HG03135 (cell line): Measurements from ENCODE around the gene STARD6.
"Not testable (repeated sequence)": the region's sequence is repeated elsewhere in the genome, so short reads cannot be mapped to it uniquely, and the experiment has no call there.

Source experiments
- ATAC-seq: cut with Tn5 transposase; IDR thresholded peaks from one replicate; pipeline ENCODE4 v1.9.1; 2021; ENCODE audit warnings: mild to moderate bottlenecking, moderate library complexity; ENCODE audit not compliant: unreplicated experiment

Gene STARD6, protein sequence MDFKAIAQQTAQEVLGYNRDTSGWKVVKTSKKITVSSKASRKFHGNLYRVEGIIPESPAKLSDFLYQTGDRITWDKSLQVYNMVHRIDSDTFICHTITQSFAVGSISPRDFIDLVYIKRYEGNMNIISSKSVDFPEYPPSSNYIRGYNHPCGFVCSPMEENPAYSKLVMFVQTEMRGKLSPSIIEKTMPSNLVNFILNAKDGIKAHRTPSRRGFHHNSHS

DNA sequence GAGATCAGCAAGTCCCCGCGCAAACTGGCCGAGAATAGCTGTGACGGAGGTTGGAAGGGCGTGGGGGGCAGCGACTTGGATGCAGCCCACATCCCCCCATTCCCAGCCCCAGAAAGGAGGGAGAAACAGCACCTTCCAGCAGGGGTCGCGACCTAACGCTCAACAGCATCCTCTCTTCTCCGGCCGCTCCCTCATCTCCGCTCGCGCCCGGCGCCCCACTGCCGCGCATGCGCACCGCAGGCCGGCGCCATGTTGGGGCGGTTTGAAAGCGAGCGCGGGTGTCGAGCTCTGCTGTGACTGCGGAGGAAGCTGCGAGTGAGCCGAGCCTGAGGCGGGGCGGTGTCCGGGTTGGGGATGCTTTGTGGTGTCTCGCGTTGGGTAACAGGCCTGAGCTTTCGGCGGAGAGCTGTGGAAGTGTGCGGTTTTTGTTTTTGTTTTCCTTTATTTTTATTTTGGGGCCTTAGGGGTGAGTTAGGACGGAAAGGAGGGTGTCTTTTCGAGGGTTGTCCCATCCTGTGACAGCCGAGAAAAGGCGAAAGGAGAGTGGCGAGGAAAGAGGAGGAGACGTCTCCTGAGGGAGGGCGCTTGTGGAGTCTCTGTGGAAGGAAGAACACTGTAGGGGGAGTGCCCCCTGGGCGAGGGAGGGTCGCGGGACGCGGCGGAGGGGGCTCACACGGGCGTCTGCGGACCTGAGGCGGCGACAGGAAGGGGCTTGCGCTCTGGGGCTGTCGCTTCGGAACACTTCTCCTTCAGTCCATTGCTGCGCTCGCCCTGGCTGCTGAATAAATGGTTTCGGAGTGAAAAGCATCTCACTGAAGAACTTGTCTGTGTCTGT is at the start of gene STARD6, which contains the start of gene C18orf54:
STARD6 (minus strand) TSS at position 199 of the 835 bp plus-strand sequence. CDS start 3,285 bp downstream, outside the sequence.
C18orf54 (plus strand) TSS at position 247 of the 835 bp plus-strand sequence. CDS start 2,667 bp downstream, outside the sequence.
- ATAC-seq, result peak; percentile 91

DNA sequence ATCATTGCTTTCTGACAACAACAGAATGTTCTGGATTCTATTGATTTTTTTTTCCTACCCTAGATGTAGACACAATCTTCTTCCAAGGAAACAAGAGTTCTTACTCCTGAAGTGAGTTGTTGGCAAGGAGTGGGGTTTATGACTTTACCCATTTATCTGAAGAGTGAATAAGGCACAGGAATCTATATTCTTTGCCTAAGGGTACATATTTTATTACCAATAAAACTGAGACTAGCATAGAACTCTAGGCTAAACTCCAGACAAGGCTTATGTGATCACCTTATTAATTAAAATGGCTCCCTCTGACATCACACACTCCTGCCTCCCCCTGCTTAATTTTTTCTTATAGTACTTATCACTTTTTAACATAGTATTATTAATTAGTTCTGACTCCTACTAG is 47.6 kb upstream of the STARD6 start:
- ATAC-seq, result no peak

DNA sequence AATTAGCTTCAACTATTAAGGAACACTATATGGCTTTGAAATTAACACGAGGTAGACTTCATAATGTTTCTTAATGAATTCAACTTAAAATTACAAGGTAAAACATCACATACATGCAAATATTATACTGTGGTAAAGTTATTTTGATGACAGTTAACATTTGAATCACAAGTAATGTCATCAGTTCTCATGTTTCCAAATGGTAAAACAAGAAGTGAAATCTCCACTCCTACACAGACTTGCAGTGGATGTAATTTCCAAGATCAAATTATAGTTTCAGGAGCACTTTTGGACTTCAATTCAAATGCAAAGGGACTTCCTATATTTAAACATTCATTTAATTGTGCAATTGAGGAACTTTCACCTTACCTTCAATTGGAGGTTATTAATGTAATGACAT is 39.1 kb upstream of the STARD6 start:
- no peak for ATAC-seq

DNA sequence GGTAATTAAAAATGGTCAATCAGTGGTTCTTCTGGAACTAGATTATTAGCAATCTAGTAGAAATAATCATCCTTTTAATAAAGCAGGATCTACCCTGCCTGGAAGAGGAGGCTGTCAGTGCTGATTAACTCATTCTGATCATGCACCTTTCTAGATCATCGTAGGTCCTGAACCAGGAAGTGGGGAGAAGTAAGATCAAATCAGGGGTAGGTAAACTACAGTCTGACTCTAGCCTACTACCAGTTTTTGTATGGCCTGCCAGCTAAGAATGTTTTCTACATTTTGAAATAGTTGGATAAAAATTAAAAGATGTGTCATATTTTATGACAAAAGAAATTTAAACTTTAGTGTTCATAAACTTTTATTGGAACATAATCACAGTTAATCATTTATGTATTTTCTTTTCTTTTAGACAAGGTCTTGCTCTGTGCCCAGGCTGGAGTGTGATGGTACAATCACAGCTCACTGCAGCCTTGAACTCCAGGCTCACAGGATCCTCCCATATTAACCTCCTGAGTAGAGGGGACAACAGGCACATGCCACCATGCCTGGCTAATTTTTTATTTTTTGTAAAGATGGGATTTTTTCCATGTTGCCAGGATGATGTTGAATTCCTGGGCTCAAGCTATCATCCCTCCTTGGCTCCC is 36.1 kb upstream of the STARD6 start:
- no peak for ATAC-seq

DNA sequence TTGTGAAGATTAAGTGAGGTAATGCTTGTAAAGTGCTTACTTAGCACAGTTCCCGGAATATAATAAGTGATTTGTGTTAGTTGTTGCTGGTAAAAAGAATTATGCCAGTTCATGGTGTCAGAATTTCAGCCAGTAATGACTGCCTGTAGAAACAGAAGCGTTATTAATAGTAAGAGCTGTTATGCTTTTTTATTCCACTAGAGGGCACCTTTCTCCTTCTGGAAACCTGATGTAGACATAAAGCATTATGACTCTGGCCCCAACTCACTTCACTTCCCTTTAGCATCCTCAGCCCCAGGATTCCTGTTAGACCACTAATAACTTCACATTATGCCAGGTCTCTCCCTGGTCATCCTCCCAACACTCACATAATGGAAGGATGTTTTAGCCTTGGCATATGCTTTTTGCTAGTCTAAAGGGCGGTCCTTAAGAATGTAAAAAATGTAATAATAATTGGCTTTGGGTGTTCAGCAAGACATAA is 34.9 kb upstream of the STARD6 start:
- ATAC-seq, result peak; percentile 54

DNA sequence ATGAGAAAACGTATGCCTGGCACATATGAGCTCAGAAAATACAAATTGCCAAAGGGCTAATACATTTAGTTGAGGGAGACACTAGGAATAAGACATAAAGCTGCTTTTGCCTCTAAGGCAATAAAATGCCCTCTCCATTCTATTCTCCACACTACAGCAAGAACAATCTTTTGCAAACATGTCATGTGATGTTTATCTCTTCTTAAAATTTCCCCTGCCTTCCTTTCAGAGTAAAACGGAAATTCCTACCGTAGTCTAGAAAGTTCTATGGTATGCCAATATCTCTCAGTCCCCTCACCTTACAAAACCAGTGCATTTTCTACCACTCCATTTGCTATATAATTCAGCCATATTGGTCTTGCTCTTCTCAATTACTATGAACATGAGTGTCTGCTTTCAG is 33.2 kb upstream of the STARD6 start:
- no peak for ATAC-seq

DNA sequence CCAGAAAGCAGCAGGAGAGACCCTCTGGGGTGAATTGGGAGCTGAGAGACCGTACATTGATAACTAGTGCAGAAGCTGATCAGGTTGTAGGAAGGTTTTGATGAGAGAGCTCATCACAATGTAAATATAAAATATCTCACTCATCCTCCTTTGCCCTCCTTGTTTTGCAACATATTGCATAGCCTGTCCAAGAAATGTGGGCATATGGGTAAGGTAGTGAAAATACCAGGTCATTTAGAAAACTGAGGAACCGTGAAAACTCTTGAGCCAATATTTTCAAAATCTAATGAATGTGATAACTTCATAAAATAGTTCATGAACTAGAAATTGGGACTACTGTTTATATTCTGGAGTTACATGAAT is 31.5 kb upstream of the STARD6 start:
- no peak for ATAC-seq

DNA sequence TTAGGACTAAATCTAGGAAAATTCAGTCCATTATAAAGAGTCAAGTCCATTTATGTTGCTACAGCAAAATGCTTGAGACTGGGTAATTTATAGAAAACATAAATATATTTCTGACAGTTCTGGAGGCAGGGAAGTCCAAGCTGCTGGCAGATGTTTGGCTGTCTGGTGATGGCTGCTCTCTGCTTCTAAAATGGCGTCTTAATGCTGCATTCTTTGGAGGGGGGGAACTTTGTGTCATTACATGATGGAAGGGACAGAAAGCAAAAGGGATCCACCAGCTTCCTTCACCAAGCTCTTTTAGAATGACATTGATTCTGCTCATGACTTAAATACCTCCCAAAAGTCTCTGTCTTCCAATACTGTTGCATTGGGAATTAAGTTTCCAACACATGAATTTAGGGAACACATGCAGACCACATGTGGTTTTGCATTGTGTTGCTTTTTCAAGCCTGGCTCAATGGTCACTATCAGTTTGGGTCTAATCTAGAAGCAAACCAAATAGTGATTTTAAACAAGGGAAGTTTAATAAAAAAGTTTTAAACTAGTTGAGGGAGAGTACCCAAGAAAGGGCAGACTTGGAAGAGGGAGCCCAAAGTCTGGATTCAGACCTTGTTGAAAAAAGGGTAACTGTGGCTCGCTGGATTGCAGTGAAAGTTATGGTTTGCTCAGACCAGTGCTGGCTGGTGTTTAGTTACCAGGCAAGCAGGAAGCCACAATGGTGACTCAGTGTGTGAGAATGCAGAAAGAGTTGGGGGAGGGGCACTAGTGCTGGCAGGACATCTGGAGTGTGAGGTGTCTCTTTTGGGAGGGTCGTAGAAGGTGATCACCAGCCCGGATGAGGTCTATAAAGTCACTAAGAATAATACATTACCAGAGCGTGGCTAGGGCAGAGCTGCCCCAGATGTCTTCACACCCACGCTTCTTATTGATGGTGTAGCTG is 30.8 kb upstream of the STARD6 start:
- ATAC-seq, result peak; percentile 94

DNA sequence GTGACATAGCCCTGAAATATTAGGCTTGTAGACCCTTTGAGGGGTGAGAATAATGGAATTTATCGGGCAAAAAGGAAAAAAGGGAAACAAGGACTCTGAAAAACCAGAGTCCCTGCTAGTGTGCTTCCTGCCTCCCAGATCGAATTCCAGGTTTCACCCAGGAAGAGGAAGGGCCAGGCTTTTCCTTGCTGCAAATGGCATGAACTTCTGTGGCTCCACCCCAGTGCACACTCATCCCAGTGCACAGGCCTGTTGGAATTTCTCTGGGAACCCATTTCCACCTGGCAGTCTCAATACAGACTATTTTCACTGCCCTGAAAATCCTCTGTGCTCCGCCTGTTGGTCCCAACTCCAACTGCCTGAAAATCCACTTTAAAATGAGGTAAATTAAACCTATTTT is 30.0 kb upstream of the STARD6 start:
- ATAC-seq, result no peak

DNA sequence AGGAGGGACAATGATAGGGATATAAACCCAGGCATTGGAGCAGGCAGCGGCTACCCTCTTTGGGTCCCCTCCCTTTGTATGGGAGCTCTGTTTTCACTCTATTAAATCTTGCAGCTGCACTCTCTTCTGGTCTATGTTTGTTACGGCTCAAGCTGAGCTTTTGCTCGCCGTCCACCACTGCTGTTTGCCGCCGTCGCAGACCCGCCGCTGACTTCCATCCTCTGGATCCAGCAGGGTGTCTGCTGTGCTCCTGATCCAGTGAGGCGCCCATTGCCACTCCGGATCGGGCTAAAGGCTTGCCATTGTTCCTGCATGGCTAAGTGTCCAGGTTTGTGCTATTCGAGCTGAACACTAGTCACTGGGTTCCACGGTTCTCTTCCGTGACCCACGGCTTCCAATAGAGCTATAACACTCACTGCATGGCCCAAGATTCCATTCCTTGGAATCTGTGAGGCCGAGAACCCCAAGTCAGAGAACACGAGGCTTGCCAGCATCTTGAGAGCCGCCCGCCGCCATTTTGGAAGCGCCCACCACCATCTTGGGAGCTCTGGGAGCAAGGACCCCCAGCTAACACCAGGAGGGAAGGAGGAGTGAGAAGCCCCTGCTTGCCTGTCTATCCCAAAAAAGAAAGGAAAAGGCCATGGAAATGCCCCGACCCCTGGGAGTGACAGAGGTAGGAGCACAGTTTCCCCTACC is 29.3 kb upstream of the STARD6 start:
- ATAC-seq, result not testable (repeated sequence)

DNA sequence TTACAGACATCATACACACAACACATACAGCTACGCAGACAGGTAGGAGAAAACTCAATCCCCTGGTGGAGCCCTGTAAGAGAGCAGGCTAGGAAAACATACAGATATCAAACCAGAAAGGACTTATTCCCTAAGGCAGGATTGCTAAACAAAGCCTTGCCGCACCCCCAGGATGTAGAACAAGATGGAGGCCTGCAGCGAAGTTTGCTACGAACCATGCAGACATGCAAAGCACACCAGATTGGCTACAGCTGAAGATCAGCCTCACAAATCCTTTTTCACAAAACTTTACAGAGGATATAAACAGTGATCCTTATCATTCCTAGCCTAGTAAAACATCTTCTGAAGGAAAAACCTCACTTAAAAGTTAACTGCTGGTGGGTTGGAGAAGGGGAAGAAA is 28.4 kb upstream of the STARD6 start:
- no peak for ATAC-seq

DNA sequence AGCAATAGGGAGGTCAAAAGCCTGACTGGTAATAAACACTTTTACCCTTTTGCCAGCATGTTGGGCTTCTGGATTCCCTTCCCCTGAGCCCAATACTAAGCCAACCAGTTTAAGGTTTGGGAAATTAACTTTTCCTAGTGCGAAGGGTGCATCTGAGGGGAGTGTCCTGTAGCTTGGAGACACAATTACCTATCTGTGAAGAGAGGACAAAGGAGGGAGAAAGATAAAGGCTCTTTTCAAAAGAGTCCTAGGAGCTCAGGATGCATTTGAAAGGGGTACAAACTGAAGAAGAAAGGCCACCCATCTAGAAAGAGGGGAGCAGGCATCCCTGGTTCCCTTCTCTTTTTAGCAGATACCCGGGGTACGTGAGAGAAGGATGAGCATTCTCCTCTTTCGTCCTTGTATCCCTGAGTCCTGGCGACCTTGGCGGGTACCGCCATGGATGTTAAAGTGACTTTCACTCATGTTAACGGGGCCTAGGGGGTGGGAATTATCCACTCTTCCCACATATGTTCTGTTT is 25.1 kb upstream of the STARD6 start:
- ATAC-seq, result no peak

DNA sequence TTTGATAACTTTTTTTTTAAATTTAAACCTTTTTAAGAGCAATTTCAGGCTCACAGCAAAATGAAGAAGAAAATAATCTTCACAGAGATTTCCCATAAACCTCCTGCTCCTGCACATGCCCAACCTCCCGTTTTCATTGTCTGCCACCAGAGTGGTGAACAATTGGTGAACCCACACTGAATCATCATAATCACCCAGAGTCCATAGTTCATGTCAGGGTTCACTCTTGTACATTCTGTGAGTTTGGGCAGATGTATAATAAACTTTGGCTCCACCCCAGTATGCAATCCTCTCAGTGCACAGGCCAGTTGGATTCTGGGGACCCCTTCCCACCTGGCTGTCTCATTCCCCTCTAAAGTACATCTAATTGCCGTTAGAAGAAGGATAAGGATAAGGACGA is 24.4 kb upstream of the STARD6 start:
- no peak for ATAC-seq

DNA sequence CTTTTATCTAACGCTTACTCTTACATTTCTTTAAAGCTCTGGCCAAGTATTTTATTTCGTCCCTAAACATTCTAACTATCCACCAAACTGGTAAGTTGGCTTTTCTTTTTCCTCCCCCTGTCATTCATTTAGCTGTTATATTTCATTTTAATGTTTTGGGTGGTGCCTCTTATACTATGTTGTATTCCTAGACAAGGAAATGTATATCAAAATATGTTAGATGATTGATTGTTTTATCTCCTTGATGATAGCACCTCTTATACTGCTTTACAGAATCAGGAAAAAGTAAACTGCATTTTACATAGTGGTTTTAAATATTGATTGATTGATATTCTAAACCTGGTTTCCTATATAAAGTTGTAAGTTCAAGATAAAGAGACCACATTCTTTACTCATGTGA is 24.0 kb upstream of the STARD6 start:
- no peak for ATAC-seq

DNA sequence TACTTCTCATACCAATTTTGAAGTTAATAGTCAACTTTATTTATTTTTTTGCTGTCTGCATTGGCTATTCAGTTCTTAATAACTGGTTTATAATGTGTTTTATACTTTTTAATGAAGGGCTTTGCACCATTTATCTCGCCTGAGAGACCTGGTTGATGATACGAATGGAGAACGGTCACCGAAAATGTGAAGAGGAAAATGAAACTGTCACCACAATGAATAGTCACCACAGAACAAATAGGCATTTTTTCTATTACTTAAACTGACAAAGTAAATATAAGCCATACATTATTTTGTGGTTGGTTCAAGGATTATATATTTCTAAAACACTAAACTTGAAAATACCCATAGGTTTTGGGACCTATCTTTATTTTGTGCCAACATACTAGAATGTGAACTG is 20.4 kb upstream of the STARD6 start:
- no peak for ATAC-seq

DNA sequence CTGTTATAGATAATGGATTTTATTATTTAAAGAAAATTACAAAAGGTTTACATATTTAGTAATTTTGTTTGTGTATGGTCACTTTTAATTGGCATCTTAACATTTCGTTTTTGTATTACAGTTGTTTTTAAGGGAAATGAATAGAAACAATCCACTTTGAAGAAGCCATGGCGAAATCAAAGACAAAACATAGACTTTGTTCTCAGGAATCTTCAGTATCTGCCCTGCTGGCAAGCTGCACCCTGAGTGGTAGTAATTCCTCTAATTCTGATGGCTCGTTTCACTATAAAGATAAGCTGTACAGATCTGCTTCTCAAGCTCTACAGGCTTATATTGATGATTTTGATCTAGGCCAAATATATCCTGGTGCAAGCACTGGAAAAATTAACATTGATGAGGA is 2.7 kb upstream of the STARD6 start:
- ATAC-seq, result no peak

DNA sequence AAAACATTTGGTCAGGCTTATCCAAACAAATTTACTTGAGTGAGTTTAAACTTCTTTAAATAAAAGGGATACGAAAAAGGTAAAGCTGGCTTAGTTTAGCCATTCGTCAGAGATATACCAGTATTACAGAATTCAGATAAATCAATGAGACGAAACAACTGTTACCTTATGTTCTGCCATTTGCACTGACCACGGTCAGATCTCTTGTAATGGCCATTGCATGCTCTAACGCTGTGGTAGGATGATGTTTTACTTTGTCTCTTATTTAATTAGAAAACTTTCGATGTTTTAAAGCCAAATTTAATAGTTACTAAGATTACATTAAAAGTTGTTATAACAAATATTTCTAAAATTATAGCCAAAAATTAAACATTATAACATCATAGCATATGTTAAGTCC is 1.6 kb upstream of the STARD6 start:
- no peak for ATAC-seq

DNA sequence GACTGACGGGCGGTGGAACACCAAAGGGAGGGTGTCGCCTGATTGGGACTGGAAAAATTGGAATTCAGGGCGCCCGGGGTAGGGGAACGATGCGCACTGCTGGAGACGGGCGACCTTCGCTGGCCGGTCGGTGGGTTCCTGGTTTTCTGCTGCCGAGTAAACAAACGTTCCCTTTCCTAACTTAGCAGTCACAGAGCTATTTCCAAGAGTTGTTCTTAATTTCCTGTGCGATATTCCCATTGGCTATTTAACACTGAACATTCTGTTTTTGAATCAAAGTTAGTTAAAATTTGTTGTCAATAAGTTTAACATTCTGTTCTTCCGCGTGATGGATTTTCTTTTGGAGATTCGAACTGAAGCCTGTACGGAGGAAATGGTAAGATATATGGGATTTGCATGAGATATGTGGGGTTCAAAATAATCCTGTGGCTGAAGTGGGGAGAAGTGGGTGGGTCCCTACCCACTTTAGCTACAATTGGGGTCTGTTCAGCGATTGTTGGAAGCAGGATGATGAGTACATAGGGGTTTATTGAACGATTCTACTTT is 910 bp upstream of the STARD6 start:
- no peak for ATAC-seq

DNA sequence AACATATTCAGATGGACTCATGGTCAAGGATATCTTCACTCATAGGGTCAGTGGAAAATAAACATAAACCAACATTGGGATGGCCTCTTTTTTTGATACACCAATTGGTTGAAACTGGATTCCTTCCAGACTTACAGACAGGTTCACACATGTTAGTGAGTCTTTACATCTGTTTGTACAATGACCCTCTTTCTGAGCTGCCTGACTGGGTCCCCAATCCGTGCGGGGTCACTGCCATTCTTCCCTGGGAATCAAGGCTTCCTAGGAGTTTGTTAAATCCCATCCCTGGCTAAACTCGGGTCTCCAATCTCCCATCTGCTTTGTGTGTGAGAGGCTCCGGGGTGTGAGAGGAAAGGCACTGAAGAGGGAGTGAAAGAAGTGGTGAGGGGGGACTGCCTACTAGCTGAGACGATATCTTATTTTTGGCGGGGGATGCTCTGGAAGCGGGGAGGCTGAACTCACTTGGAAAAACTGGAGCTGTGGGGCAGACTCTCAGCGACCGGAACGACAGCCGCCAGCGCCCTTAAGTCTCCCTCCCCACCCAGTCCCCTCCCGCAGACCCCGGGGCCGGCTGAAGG is 487 bp downstream of the STARD6 start:
- ATAC-seq, result peak; percentile 41
